ENCODE results near the gene ITPR3. TPM values are rescaled to one million over a fixed set of nuclear protein-coding genes. Genes with fewer than 3 reads are reported as not detected.

The ITPR3 gene
- total and polyA plus RNA-seq, 2 of the 13 experiments (the other 11 are each of a cell fraction or from before 2014, with no cell fraction given): 3.8 to 21.4 TPM

- TF ChIP-seq AHR (CRISPR knock-in tag; IDR thresholded peaks at IDR 0.05): 0 out of 2 replicates have a peak, but pooled peaks have one; percentile 47
- TF ChIP-seq, protein P1, sequence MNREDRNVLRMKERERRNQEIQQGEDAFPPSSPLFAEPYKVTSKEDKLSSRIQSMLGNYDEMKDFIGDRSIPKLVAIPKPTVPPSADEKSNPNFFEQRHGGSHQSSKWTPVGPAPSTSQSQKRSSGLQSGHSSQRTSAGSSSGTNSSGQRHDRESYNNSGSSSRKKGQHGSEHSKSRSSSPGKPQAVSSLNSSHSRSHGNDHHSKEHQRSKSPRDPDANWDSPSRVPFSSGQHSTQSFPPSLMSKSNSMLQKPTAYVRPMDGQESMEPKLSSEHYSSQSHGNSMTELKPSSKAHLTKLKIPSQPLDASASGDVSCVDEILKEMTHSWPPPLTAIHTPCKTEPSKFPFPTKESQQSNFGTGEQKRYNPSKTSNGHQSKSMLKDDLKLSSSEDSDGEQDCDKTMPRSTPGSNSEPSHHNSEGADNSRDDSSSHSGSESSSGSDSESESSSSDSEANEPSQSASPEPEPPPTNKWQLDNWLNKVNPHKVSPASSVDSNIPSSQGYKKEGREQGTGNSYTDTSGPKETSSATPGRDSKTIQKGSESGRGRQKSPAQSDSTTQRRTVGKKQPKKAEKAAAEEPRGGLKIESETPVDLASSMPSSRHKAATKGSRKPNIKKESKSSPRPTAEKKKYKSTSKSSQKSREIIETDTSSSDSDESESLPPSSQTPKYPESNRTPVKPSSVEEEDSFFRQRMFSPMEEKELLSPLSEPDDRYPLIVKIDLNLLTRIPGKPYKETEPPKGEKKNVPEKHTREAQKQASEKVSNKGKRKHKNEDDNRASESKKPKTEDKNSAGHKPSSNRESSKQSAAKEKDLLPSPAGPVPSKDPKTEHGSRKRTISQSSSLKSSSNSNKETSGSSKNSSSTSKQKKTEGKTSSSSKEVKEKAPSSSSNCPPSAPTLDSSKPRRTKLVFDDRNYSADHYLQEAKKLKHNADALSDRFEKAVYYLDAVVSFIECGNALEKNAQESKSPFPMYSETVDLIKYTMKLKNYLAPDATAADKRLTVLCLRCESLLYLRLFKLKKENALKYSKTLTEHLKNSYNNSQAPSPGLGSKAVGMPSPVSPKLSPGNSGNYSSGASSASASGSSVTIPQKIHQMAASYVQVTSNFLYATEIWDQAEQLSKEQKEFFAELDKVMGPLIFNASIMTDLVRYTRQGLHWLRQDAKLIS (CRISPR knock-in tag; IDR thresholded peaks at IDR 0.05): no peak
- TF ChIP-seq CBX1 (IDR thresholded peaks at IDR 0.05; ENCODE audit: low read depth): no peak
- TF ChIP-seq ZNF354B (CRISPR knock-in tag; IDR thresholded peaks at IDR 0.05): no peak
- TF ChIP-seq, protein P2, sequence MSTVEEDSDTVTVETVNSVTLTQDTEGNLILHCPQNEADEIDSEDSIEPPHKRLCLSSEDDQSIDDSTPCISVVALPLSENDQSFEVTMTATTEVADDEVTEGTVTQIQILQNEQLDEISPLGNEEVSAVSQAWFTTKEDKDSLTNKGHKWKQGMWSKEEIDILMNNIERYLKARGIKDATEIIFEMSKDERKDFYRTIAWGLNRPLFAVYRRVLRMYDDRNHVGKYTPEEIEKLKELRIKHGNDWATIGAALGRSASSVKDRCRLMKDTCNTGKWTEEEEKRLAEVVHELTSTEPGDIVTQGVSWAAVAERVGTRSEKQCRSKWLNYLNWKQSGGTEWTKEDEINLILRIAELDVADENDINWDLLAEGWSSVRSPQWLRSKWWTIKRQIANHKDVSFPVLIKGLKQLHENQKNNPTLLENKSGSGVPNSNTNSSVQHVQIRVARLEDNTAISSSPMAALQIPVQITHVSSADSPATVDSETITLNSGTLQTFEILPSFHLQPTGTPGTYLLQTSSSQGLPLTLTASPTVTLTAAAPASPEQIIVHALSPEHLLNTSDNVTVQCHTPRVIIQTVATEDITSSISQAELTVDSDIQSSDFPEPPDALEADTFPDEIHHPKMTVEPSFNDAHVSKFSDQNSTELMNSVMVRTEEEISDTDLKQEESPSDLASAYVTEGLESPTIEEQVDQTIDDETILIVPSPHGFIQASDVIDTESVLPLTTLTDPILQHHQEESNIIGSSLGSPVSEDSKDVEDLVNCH (CRISPR knock-in tag; IDR thresholded peaks at IDR 0.05): no peak
- no peak for TF ChIP-seq ZNF276 (CRISPR knock-in tag; IDR thresholded peaks at IDR 0.05; ENCODE audit: low read depth)
- TF ChIP-seq RARA (CRISPR knock-in tag; IDR thresholded peaks at IDR 0.05): peak; percentile 55
- no peak for TF ChIP-seq ZNF678 (CRISPR knock-in tag; IDR thresholded peaks at IDR 0.05)
- TF ChIP-seq ZNF550 (CRISPR knock-in tag; IDR thresholded peaks at IDR 0.05; ENCODE audit: borderline replicate concordance): no peak
- no peak for TF ChIP-seq ZNF136 (CRISPR knock-in tag; IDR thresholded peaks at IDR 0.05; ENCODE audit: low read depth)
- TF ChIP-seq ZBTB25 (CRISPR knock-in tag; IDR thresholded peaks at IDR 0.05): 0 out of 2 replicates have a peak, but pooled peaks have one; percentile 37
- no peak for TF ChIP-seq MATR3 (CRISPR knock-in tag; IDR thresholded peaks at IDR 0.05)
- 0 out of 2 replicates have a peak, but pooled peaks have one; percentile 26 for TF ChIP-seq HNRNPL (IDR thresholded peaks at IDR 0.05; ENCODE audit: low read depth, low read length)
- TF ChIP-seq, protein P3, sequence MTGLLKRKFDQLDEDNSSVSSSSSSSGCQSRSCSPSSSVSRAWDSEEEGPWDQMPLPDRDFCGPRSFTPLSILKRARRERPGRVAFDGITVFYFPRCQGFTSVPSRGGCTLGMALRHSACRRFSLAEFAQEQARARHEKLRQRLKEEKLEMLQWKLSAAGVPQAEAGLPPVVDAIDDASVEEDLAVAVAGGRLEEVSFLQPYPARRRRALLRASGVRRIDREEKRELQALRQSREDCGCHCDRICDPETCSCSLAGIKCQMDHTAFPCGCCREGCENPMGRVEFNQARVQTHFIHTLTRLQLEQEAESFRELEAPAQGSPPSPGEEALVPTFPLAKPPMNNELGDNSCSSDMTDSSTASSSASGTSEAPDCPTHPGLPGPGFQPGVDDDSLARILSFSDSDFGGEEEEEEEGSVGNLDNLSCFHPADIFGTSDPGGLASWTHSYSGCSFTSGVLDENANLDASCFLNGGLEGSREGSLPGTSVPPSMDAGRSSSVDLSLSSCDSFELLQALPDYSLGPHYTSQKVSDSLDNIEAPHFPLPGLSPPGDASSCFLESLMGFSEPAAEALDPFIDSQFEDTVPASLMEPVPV (CRISPR knock-in tag; IDR thresholded peaks at IDR 0.05): peak; percentile 34; the same call in 1 of the 2 replicates
- no peak for TF ChIP-seq ZNF10 (CRISPR knock-in tag; IDR thresholded peaks at IDR 0.05; ENCODE audit: borderline replicate concordance, low read depth)
- peak; percentile 51; the same call in 1 of the 2 replicates for TF ChIP-seq ZNF350 (CRISPR knock-in tag; IDR thresholded peaks at IDR 0.05; ENCODE audit: borderline replicate concordance, low read depth)
- TF ChIP-seq ATF3 (CRISPR knock-in tag; IDR thresholded peaks at IDR 0.05): 0 out of 2 replicates have a peak, but pooled peaks have one; percentile 49
These were observed 123.1 kb downstream of the ITPR3 start (continued) for GRCh38 chr6:33744001-33744848.

Data from HepG2 (cell line).